Measurements from ENCODE around the gene CYBA. TPM values are rescaled to one million over a fixed set of nuclear protein-coding genes. Genes with fewer than 3 reads are reported as not detected.

CYBA gene
- polyA plus RNA-seq, 1 experiment: 53.6 TPM

GRCh38 chr16:88640498-88641247, 10.2 kb downstream of the CYBA start:
- Histone ChIP-seq H3K27me3 (ENCODE audit: control insufficient read depth, insufficient read depth, low read length) (peaks cover 27% of the 10 kb centered on the region), H3K27ac (ENCODE audit: low read depth, low read length) (no peak overlapping the region), H3K9me3 (ENCODE audit: control insufficient read depth, insufficient read depth, low read length) (peaks cover 3% of the 10 kb centered on the region; the same call in 1 of the 2 replicates), H3K4me3 (ENCODE audit: low read depth, low read length) (no peak overlapping the region)
- CTCF ChIA-PET: no interaction called here
- POLR2A ChIA-PET: interaction anchor here (0.6 to 0.7 kb wide), 2 partner anchors 26 to 152 kb away, joined by 3 to 7 read pairs; no protein-coding TSS in a partner anchor
- no peak for TF ChIP-seq CTCF (IDR thresholded peaks at IDR 0.05; ENCODE audit: low read depth, low read length)
- no peak for DNase-seq (ENCODE audit: low read depth, low spot score)

GRCh38 chr16:88640039-88640495, 10.8 kb downstream of the CYBA start:
- no peak for DNase-seq (ENCODE audit: low read depth, low spot score)
- Histone ChIP-seq H3K27me3 (ENCODE audit: control insufficient read depth, insufficient read depth, low read length) (peaks cover 27% of the 10 kb centered on the region), H3K27ac (ENCODE audit: low read depth, low read length) (no peak overlapping the region), H3K4me3 (ENCODE audit: low read depth, low read length) (no peak overlapping the region), H3K9me3 (ENCODE audit: control insufficient read depth, insufficient read depth, low read length) (peaks cover 3% of the 10 kb centered on the region; the same call in 1 of the 2 replicates)
- no peak for TF ChIP-seq CTCF (IDR thresholded peaks at IDR 0.05; ENCODE audit: low read depth, low read length)
- ChIA-PET CTCF (no interaction called here), POLR2A (interaction anchor here (0.6 to 1.5 kb wide), 2 partner anchors 22 to 26 kb away, joined by 4 to 7 read pairs; partner anchors contain the start of gene MVD)

GRCh38 chr16:88639231-88640038, 11.4 kb downstream of the CYBA start:
- Histone ChIP-seq H3K27ac (ENCODE audit: low read depth, low read length) (no peak overlapping the region), H3K9me3 (ENCODE audit: control insufficient read depth, insufficient read depth, low read length) (peaks cover 3% of the 10 kb centered on the region; the same call in 1 of the 2 replicates), H3K27me3 (ENCODE audit: control insufficient read depth, insufficient read depth, low read length) (peaks cover 27% of the 10 kb centered on the region), H3K4me3 (ENCODE audit: low read depth, low read length) (no peak overlapping the region)
- ChIA-PET CTCF (no interaction called here), POLR2A (interaction anchor here (0.5 to 1.5 kb wide), 2 partner anchors 23 to 147 kb away, joined by 4 to 7 read pairs; partner anchors contain the start of gene MVD)
- no peak for TF ChIP-seq CTCF (IDR thresholded peaks at IDR 0.05; ENCODE audit: low read depth, low read length)
- DNase-seq (ENCODE audit: low read depth, low spot score): no peak

GRCh38 chr16:88638323-88639230, 12.3 kb downstream of the CYBA start, which contains the start of gene IL17C:
Gene IL17C (plus strand): TSS chr16:88638572. CDS start chr16:88638642, 70 bp downstream.
- Histone ChIP-seq H3K27me3 (ENCODE audit: control insufficient read depth, insufficient read depth, low read length) (peaks cover 27% of the 10 kb centered on the region), H3K9me3 (ENCODE audit: control insufficient read depth, insufficient read depth, low read length) (peaks cover 3% of the 10 kb centered on the region; the same call in 1 of the 2 replicates), H3K4me3 (ENCODE audit: low read depth, low read length) (no peak within 1 kb of the TSS), H3K27ac (ENCODE audit: low read depth, low read length) (no peak within 1 kb of the TSS)
- no peak for TF ChIP-seq CTCF (IDR thresholded peaks at IDR 0.05; ENCODE audit: low read depth, low read length)
- ChIA-PET POLR2A (interaction anchor here (0.5 to 1.5 kb wide), 2 partner anchors 24 to 148 kb away, joined by 4 to 7 read pairs; partner anchors contain the start of gene MVD), CTCF (no interaction called here)
- DNase-seq (ENCODE audit: low read depth, low spot score): no peak
